HUDEP-2 (cell line): ENCODE data around the gene LRRC27.

Experiments used
- DNase-seq, 76 experiments: peaks; one replicate each; lab custom pipeline; 2025; ENCODE audit not compliant: unreplicated experiment in 76 of 76; lab: John Stamatoyannopoulos, UW

The LRRC27 gene

GRCh38 chr10:132300582-132300981 is 31.4 kb upstream of the LRRC27 start:
- DNase-seq: peak in 1 of 76 experiments; percentile 10

DNA sequence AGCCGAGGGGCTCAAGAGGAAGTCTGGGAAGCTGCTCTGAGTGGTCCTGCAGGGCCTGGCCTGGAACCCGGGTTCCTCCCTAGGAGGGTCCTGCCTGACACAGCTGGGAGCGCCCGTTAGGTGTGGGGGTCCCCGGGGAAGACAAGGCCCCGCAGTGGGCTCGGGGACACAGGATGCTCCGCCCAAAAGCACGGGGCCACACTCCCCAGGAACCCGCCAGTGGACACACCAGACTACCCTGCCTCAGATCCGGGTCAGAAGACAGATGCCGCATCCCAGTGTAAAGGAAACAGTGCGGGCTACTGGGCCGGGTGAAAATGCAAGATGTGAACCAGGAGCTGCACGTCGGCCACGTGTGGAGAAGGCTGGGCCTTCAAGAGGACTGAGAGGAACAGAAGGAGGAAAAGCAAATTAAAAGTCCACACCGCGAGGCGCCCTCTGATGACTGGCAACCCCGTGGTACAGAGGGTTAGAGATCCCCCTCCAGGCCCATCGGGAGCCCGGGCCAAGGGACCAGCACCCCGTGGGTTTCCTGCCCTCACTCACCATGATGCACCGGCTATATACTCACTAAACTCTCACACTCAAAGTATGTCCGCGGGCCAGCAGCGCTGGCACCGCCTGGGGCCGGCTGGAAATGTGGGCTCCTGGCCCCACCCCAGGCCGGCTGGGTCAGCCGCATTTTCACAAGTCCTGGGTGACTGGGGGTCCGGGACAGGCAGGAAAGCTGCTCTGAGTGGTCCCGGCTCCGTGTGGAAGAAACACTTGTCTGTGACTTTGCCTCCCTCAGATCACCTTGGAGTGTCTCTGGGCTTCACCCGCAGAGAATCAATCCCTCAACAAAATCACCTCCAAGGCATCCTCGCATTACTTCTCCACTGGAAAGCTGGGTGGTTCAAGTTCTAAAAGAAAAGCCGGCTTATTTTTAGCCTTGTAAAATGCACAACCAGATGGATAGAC is 30.3 kb upstream of the LRRC27 start:
- no peak for DNase-seq

DNA sequence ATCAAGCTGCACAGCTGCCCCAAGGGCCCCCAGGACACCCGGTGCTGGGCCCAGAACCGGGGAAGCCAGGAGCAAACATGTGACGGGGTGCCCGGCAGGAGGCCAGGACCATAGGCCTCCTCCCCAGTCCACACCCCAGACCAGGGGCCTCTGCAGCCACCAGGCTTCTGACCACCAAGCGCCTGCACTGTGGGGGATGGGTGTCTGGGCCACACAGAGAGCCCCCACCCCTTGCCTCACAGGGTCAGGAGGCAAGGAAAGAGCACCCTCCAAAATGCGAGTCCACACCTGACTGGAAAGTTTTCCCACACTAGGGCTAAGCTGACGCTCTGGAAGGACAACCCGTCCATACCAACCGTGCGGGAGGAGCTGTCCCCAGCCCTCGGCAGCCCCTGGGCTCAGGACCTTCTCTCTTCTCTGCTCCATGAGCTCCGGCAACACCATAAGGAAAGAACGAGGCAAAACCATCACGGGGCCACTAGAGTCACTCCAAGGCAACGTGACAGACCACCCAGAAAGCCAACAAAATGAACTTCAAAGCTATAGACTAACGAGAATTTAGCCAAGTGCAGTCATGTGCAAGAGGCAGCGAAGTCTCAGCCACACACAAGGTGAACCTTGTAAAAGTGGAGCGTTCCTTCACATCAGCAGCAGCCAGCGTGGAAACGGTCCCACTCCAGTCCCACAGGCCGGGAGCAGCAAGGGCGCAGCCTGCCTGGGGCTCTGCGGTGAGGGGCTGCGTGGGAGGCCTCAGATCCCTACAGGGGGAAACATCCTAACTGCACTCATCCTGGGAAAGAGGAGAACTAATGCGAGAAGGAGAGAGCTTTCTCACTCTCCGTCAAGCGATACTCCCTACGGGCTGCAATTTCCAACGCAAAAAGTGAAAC is 29.3 kb upstream of the LRRC27 start:
- no peak for DNase-seq

GRCh38 chr10:132303361-132304115 is 28.5 kb upstream of the LRRC27 start:
- DNase-seq: no peak

DNA sequence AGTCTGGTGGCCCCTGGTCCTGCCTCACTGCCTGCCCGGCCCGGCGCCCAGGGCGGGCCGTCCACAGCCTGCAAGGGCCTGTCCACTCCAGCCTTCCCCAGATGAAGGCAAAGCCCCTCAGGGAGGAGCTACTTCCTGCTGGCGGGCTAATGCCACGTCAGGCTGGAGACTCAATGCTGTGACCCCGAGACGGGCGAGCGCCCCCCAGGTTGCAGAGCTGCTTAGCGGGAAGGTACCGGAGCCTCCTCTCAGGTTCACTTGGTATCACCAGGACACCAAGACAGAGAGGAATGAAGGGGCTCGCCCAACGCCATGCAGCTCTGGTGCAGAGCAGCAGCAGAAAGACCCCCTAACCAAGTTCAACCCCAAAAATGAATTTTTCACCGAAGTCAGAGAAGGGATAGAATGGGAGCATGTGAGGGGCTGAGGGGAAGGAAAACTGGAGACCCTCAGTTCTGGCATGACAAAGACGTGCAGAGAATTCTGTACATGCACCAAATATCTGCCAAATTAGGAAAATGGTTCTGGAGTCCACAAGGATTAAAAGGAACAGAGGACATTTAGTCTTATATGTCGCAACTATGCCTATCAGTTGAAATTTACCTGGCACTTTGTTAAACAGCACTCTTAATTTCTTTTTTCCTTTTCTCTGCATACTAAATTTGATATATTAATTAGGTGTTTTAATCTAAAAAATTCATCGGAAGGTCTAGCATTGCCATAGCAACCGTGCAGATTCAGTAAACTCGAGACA is 27.1 kb upstream of the LRRC27 start:
- DNase-seq: no peak

DNA sequence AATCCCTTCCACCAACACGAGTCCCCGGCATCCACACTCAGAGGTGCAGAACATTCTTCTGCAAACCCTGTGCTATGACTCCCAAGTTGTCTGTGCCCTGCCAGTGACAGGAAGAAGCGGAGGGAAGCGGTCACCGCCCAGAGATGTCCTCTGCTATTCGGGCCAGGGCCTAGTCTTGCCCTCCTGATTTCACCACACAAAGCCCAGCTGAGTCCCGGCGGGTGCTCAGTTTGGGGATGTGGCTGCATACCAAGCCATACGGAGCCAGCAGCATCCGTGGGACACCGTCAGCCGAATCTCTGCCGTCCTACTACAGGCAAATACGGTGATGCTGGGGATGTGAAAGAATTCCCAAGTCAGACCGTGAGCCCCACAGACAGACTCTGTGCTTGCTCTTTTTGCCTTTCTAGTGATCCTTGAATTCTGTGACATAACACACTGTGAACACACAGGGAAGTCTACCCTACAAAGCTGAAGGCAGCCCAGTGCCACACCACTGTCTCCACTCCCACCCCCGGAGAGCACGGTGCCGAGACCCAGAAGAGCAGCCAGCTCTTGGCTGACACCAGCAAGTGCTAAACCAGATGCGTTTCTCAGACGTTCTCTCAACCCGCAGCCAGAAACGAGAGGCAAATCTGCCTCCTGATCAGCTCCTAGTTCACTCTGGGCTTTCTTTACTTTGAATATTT is 26.2 kb upstream of the LRRC27 start:
- no peak for DNase-seq

- no peak for DNase-seq
Measured at GRCh38 chr10:132306343-132306685, 25.7 kb upstream of the LRRC27 start.

DNA sequence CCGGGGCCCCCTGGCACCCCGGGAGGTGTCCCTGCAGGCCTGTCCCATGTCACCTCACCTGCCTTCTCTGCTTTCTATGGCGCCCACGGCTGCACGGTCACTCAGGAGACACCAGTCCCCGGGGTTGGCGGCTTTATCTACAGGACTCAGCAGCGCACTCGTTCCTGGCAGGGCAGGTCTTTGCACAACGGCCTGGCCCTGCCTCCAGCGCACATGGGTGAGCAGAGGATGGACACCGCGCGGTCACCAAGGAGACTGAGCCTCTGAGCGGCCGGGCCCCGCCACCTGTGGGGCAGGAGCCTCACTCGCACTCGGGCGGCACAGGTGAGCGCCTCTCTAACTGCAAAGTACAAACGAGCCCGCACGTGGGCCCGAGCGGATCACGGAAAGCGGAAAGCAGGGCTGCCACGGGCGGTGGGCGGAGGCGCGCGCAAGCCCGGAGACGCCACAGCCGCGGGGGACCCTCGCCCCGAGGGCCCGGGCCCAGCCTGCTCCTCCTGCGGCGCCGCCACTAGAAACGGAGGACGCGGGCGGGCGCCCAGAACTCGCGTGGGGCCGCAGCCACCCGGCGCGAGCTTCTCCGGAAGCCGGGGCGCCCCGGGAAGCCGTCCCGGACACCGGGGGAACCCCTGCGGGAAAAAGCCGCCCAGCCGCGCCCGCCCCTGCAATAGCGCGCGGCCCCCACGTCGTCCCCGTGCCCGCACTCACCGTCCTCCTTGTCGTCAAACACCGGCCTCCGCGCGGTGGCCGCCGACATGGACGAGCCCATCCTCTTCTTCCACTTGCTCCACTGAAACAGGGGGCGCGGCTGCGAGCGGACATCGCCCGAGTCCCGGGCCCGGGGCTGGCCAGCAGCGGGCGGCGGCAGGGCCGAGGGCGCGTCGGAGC is 24.9 kb upstream of the LRRC27 start:
- DNase-seq: peak in 1 of 76 experiments; percentile 40

- DNase-seq: peak in 73 of 76 experiments; percentile 3 to 95 (median 85)
Measured at GRCh38 chr10:132307823-132308586, 24.0 kb upstream of the LRRC27 start, which contains the start of gene STK32C. STK32C (minus strand) TSS chr10:132307950; CDS start chr10:132307833, 117 bp downstream.

DNA sequence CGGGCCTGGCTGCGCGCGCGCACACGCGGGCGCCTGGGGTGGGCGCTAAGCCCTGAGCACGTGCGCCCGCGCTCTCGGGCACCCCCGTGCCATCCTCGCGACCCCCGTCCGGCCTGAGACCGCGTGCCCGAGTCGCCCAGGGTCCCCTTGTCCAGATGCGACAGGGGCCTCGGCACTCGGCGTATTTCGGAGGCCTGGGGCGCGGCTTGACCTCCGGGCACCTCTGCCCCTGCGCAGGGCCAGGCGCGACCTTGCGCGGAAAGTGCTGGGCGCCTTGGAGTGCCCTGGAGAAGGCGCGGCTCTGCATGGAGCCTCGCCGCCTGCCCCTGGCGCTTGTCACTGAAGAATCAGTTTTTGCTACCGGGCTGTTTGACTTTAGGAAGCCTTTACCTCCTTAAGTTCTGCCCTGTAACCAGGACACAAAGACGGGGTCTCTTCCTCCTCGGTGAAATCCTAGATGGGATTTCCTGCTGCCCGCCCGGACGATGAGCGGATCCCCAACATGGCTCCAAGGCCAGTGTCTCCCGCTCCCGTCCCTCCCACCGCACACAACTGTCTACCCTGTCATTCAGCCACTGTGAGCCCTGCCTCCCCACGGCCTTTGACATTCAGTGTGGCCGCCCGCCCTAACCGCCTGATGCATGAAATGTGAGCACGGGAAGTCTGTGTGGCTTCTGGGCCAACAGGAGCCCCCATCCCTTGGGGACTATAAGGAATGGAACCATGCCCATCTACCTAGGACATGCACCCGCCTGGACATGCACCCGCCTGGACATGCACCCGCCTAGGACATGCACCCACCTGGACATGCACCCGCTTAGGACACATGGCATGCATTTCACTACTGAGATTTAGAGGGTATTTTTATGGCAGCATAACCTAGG is 23.2 kb upstream of the LRRC27 start:
- peak in 2 of 76 experiments; percentile 32 to 35 for DNase-seq

DNA sequence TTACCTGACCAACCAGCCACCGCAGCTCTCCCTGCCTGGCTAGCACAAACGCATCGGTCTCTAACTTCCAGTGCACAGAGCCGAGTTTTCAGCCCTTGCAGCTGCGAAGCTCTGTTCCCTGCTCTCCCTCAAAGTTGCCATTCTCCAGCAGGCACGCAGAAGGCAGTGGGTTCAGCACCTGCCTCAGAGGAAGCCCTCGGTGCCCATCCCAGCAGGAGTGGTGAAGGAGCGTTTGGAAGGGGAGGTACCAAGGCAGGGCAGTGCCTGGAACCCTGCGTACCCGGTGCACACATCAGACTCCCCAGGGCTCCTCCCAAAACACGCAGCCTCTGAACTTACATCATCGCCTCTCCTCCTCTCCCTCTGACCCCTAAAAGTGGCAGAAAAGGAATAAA is 22.5 kb upstream of the LRRC27 start:
- DNase-seq: no peak

DNA sequence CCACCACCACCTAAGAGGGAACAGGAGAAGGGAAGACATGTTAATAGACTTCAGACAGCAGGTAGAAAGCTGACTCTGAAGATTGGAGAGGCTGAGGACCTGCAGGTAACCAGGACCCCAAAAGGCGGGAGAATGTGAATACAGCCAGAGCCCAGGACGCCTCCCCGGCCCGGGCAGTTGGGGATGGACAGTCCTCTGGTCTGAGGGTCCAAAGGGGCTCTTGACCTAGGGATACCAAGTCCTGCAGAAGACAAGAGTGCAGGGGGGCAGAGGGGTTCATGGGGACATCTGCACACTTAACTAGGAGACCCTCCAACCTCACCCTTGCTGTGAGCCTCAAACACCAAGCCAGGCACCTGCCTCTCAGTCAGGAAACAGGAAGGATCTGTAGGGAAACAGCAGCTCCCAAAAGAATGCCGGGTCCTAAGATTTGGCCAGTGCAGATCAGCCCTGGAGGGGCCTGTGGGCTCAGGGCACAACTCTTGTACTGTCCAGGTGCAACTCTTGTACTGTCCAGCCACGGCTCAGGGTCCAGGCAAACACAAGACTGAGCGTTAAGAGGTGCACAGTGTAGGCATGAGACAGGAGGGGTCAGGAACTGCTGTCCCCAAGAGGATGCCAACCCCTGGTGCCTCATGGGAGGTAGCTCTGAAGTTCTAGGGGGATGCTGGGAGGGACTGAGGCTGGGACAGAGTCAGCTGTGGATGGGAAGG is 22.0 kb upstream of the LRRC27 start:
- no peak for DNase-seq

GRCh38 chr10:132310701-132311337 is 21.2 kb upstream of the LRRC27 start:
- DNase-seq: no peak

DNA sequence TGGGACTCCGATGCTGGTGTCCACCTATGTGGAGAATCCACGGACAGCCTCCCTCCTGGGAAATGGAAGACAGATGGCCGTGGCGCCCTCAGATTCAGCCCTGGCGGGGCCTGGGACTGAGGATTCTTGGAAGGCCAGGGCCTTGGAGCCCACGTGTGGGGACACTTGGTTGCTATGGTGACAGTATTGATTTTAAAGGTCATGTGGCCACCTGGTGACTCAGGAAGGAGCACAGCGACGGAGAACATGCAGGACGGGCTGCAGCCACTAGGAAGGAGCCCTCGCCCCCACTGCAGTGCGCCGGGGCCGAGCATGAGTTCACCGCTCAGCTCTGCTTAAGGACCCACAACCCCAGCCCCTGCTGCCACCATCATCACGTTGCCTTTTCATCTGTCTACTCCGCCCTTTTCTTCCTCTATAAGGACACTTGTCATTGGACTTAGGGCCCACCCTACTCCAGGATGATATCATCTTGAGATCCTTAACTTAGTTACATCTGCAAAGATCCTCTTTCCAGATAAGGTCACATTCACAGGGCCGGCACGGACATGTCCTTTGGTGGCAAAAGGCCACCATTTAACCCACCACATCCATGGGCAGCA is 20.6 kb upstream of the LRRC27 start:
- DNase-seq: no peak

GRCh38 chr10:132313305-132313704 is 18.7 kb upstream of the LRRC27 start:
- no peak for DNase-seq
